VCaP (cell line): ENCODE data around the gene CYP2C18.

Source experiments
- H3K27ac ChIP-seq: fragments of 450-650 bp; 2 replicates; pipeline ENCODE4 v1.5.1; 2017
- TF ChIP-seq, protein P1 (sequence below): fragments of 450-650 bp; conservative IDR thresholded peaks from 2 replicates; pipeline ENCODE4 v1.5.1; 2017; ENCODE audit warnings: mild to moderate bottlenecking, moderate library complexity

CYP2C18 gene

GRCh38 chr10:94706089-94706488 lies 22.6 kb downstream of the CYP2C18 start:
- H3K27ac ChIP-seq: no peak overlapping the region
- TF ChIP-seq, protein P1, sequence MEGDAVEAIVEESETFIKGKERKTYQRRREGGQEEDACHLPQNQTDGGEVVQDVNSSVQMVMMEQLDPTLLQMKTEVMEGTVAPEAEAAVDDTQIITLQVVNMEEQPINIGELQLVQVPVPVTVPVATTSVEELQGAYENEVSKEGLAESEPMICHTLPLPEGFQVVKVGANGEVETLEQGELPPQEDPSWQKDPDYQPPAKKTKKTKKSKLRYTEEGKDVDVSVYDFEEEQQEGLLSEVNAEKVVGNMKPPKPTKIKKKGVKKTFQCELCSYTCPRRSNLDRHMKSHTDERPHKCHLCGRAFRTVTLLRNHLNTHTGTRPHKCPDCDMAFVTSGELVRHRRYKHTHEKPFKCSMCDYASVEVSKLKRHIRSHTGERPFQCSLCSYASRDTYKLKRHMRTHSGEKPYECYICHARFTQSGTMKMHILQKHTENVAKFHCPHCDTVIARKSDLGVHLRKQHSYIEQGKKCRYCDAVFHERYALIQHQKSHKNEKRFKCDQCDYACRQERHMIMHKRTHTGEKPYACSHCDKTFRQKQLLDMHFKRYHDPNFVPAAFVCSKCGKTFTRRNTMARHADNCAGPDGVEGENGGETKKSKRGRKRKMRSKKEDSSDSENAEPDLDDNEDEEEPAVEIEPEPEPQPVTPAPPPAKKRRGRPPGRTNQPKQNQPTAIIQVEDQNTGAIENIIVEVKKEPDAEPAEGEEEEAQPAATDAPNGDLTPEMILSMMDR: no peak

- no peak overlapping the region for H3K27ac ChIP-seq
- TF ChIP-seq, protein P1: no peak
Measured at GRCh38 chr10:94710578-94710977, 27.0 kb downstream of the CYP2C18 start.

DNA sequence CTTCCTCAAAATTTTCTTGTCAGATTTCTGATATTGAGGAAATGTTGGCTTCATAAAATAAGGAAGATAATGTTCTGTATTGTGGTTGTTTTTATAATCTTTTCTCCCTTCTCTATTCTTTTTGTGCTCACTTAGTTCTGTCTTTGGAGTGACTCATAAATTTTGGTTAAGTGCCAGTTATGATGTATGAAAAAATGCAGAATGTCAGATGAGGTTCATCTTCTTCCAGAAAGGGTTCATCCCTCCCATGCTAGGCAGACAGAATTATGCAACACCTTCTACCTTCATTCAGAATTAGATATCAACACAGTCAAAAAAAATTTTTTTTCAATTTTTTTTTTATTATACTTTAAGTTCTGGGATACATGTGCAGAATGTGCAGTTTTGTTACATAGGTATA lies 42.3 kb downstream of the CYP2C18 start:
- H3K27ac ChIP-seq: no peak overlapping the region
- TF ChIP-seq, protein P1: no peak

GRCh38 chr10:94735197-94735596 lies 51.7 kb downstream of the CYP2C18 start:
- H3K27ac ChIP-seq: no peak overlapping the region

GRCh38 chr10:94738588-94738987 lies 55.1 kb downstream of the CYP2C18 start:
- TF ChIP-seq, protein P1: no peak
- H3K27ac ChIP-seq: no peak overlapping the region

More at GRCh38 chr10:94735197-94735596, 51.7 kb downstream of the CYP2C18 start:
- TF ChIP-seq, protein P1: no peak

GRCh38 chr10:94747137-94747536 lies 63.6 kb downstream of the CYP2C18 start:
- TF ChIP-seq, protein P1: no peak

DNA sequence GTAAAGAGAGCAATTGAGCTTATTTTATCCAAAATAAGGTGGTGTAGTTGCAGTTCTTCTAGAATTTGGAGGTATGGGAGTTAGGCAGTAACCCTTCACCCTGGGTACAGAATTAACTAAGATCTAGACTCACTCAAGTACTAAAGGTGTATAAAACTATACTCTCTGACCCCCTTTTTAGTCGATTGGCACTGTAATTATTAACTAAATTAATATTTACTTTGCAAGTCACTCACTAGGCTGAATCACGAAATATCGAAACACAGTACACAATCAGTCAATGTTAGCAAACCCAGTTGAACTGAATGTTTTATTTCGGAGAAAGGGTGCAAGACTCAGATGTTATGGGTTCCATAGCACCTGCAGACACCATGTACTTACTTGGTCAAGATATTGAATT lies 64.3 kb downstream of the CYP2C18 start:
- no peak overlapping the region for H3K27ac ChIP-seq
- TF ChIP-seq, protein P1: no peak

More at GRCh38 chr10:94747137-94747536, 63.6 kb downstream of the CYP2C18 start:
- no peak overlapping the region for H3K27ac ChIP-seq
